GM18867 (cell line): ENCODE results near the gene CDHR3.
A peak's percentile ranks its signal among the peaks of the same experiment; 100 is the strongest.

Experiments
- ATAC-seq: cut with Tn5 transposase; IDR thresholded peaks from one replicate; pipeline ENCODE4 v1.9.1; 2021; ENCODE audit warnings: mild to moderate bottlenecking, moderate library complexity; ENCODE audit not compliant: unreplicated experiment

CDHR3 gene

GRCh38 chr7:106062521-106062931 is 99.5 kb downstream of the CDHR3 start:
- ATAC-seq = no peak

- no peak for ATAC-seq
These were observed 100.0 kb downstream of the CDHR3 start for GRCh38 chr7:106063024-106063423.

- ATAC-seq = no peak
These were observed 100.6 kb downstream of the CDHR3 start for GRCh38 chr7:106063692-106064091.

- ATAC-seq = no peak
These were observed 101.3 kb downstream of the CDHR3 start for GRCh38 chr7:106064316-106064715.

GRCh38 chr7:106064771-106065574 is 101.9 kb downstream of the CDHR3 start:
- no peak for ATAC-seq

- no peak for ATAC-seq
These were observed 102.8 kb downstream of the CDHR3 start for GRCh38 chr7:106065575-106066500.

- ATAC-seq = no peak
These were observed 104.6 kb downstream of the CDHR3 start for GRCh38 chr7:106067678-106068077.

- no peak for ATAC-seq
These were observed 105.5 kb downstream of the CDHR3 start for GRCh38 chr7:106068538-106068961.

- no peak for ATAC-seq
These were observed 105.9 kb downstream of the CDHR3 start for GRCh38 chr7:106068986-106069385.

- ATAC-seq = no peak
These were observed 106.6 kb downstream of the CDHR3 start for GRCh38 chr7:106069471-106070200.

- no peak for ATAC-seq
These were observed 107.1 kb downstream of the CDHR3 start for GRCh38 chr7:106070201-106070551.

GRCh38 chr7:106070567-106071254 is 107.6 kb downstream of the CDHR3 start:
- ATAC-seq = no peak

GRCh38 chr7:106071356-106071998 is 108.4 kb downstream of the CDHR3 start:
- ATAC-seq = peak; percentile 98

GRCh38 chr7:106071999-106072714 is 109.1 kb downstream of the CDHR3 start:
- peak; percentile 4 for ATAC-seq

GRCh38 chr7:106072715-106073091 is 109.6 kb downstream of the CDHR3 start:
- ATAC-seq = no peak

- no peak for ATAC-seq
These were observed 110.6 kb downstream of the CDHR3 start for GRCh38 chr7:106073701-106074100.

- ATAC-seq = no peak
These were observed 111.2 kb downstream of the CDHR3 start for GRCh38 chr7:106074257-106074656.

GRCh38 chr7:106075937-106076336 is 112.9 kb downstream of the CDHR3 start:
- ATAC-seq = no peak

- ATAC-seq = no peak
These were observed 113.5 kb downstream of the CDHR3 start for GRCh38 chr7:106076537-106076936.
